Gastrocnemius medialis (tissue), 4 donors: Measurements from ENCODE around the gene LITAFD. TPM values are rescaled to one million over a fixed set of nuclear protein-coding genes. Genes with fewer than 3 reads are reported as not detected.
A peak's percentile ranks its signal among the peaks of the same experiment; 100 is the strongest.
"Not testable (repeated sequence)": the region's sequence is repeated elsewhere in the genome, so short reads cannot be mapped to it uniquely, and the experiment has no call there.

Experiments
- ATAC-seq, 2 donors: fragments of 150-250 bp; one replicate each; pipeline ENCODE4 v1.9.1; 2016
- DNase-seq, 2 donors: peaks; one replicate each; pipeline ENCODE4 v3.0.0-alpha.2; 2019
- H3K27ac ChIP-seq, 4 donors: fragments of 200-600 bp; sonication (generic); 1 replicate in 1 of 4; 2 replicates in 3 of 4; pipeline ENCODE4 v1.5.1; 2016 to 2018; ENCODE audit warnings: mild to moderate bottlenecking in 2 of 4, moderate library complexity in 1 of 4
- H3K27me3 ChIP-seq, 3 donors: fragments of 200-600 bp; sonication (generic) in 2 of 3; 1 replicate in 1 of 3; 2 replicates in 2 of 3; pipeline versions ENCODE4 v1.5.1 to v1.6.0; 2016 to 2019; ENCODE audit warnings: mild to moderate bottlenecking in 1 of 3, moderate library complexity in 1 of 3
- H3K36me3 ChIP-seq, 2 donors: fragments of 200-600 bp; sonication (generic) in 1 of 2; one replicate each; pipeline ENCODE4 v1.5.1; 2017 to 2018
- H3K4me1 ChIP-seq, 2 donors: fragments of 200-600 bp; sonication (generic) in 1 of 2; one replicate each; pipeline ENCODE4 v1.5.1; 2016 to 2017; ENCODE audit warnings: mild to moderate bottlenecking in 2 of 2
- H3K4me3 ChIP-seq, 4 donors: fragments of 200-600 bp; sonication (generic) in 3 of 4; 1 replicate in 1 of 4; 2 replicates in 3 of 4; pipeline ENCODE4 v1.5.1; 2016 to 2019; ENCODE audit warnings: mild to moderate bottlenecking in 2 of 4
- H3K9me3 ChIP-seq, 3 donors: fragments of 200-600 bp; sonication (generic) in 2 of 3; 1 replicate in 1 of 3; 2 replicates in 2 of 3; pipeline ENCODE4 v1.5.1; 2016 to 2019
- POLR2A ChIP-seq, 2 donors: fragments of 450-650 bp; IDR thresholded peaks; one replicate each; pipeline ENCODE4 v1.6.1; 2017; ENCODE audit warnings: antibody characterized with exemption in 2 of 2, mild to moderate bottlenecking in 2 of 2, moderate library complexity in 2 of 2
- in situ Hi-C, 4 donors: fragments of 200-750 bp; cut with MboI; loops; one replicate each; pipeline versions ENCODE4 v1.15.0 to v1.8.0; 2017; ENCODE audit warnings: low sequenced_read_pairs in 4 of 4
- intact Hi-C: fragments of 100-400 bp; cut with DNase I; formaldehyde crosslinking; loops from one replicate; pipeline ENCODE4 v1.15.1; 2023; ENCODE audit warnings: low total_unique reads
- total RNA-seq, 4 donors: library from RNA; depleted of rRNA; stranded (reverse); fragments of >200 nt; gene quantifications; one replicate each; pipeline versions ENCODE4 v1.1.0 to v1.2.3, GENCODE V29; 2016
- TF ChIP-seq, protein P1 (sequence below), 5 experiments: fragments of 450-650 bp in 3 of 5; fragments of 200-600 bp in 2 of 5; sonication (generic) in 2 of 5; IDR thresholded peaks in 4 of 5; conservative IDR thresholded peaks in 1 of 5; 1 replicate in 4 of 5; 2 replicates in 1 of 5; pipeline ENCODE4 v1.5.1; 2016 to 2019; ENCODE audit warnings: antibody characterized with exemption in 5 of 5, mild to moderate bottlenecking in 3 of 5, moderate library complexity in 3 of 5

LITAFD gene
- not detected for total RNA-seq

DNA sequence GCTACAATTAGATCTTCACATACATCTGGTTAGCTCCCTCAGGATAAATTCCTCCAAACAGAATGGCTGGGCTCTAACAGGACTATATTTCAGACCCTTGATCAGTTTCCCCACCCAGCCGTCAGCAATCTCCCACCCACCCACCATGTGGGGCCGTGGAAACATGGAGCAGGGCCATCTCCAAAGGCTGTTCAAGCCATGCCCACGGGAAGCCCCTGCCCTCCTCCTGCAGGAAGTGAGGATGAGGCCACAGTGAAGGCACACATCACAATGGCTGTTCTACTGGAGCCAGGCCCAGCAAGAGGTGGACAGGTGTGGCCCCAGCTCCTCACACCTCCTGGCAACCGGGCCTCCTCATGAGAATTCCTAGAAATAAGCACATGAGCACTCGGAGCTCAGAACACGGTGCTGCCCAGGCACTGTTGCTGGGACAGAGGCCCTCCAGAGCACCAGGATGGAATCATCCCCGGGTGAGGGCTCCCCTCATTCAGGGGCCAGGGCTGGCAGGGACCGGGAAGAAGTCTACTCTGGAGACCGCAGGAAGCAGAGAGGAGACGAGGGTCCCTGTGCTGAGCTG is at the start of gene LITAFD:
Gene LITAFD (plus strand): TSS at position 311 of the 577 bp plus-strand sequence. CDS start 2,005 bp downstream, outside the sequence.
- TF ChIP-seq, protein P1, sequence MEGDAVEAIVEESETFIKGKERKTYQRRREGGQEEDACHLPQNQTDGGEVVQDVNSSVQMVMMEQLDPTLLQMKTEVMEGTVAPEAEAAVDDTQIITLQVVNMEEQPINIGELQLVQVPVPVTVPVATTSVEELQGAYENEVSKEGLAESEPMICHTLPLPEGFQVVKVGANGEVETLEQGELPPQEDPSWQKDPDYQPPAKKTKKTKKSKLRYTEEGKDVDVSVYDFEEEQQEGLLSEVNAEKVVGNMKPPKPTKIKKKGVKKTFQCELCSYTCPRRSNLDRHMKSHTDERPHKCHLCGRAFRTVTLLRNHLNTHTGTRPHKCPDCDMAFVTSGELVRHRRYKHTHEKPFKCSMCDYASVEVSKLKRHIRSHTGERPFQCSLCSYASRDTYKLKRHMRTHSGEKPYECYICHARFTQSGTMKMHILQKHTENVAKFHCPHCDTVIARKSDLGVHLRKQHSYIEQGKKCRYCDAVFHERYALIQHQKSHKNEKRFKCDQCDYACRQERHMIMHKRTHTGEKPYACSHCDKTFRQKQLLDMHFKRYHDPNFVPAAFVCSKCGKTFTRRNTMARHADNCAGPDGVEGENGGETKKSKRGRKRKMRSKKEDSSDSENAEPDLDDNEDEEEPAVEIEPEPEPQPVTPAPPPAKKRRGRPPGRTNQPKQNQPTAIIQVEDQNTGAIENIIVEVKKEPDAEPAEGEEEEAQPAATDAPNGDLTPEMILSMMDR (IDR thresholded peaks at IDR 0.05 in 4 of 5, conservative IDR thresholded peaks at IDR 0.05 in 1 of 5), result no peak
- no peak for TF ChIP-seq POLR2A (IDR thresholded peaks at IDR 0.05)
- Histone ChIP-seq H3K4me3 (no peak within 1 kb of the TSS), H3K27me3 (peaks cover 0 to 8% (median 7%) of the 10 kb centered on the region in 3 donors), H3K4me1 (peaks cover 0 to 22% of the 10 kb centered on the region in 2 donors), H3K36me3 (no peaks in the 10 kb centered on the region), H3K9me3 (no peaks in the 10 kb centered on the region), H3K27ac (no peak within 1 kb of the TSS)
- in situ Hi-C loops, result loop anchor here in 3 of 4 donors (5.0 to 25.0 kb wide), 3 partner anchors 220 to 315 kb away; partner anchors contain the start of gene ABAT (in 1 of the 3)
- no peak for ATAC-seq
- no peak for DNase-seq
- intact Hi-C loops, result loop anchor here (5.0 to 10.0 kb wide), 2 partner anchors 80 to 223 kb away; no protein-coding TSS in a partner anchor

DNA sequence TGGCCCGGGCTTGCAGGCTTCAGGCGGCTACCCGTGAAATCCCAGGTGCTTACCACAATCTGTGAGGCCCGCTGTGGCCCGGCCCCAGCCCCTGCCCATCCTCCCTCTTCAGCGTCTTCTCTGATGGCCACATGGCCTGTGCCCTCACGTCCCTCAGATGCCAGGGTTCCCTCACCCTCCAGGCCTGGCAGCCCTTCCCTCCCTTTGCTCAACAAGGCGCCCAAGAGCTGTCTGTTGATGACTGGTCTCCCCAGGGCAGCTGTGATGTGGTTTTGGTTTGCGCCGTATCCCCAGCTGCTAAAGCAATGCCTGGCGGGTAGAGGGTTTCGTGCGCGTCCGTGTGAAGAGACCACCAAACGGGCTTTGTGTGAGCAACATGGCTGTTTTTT is 49.4 kb upstream of the LITAFD start:
- H3K27me3 ChIP-seq, result no peaks in the 10 kb centered on the region
- H3K27ac ChIP-seq, result no peak overlapping the region
- TF ChIP-seq, protein P1 (IDR thresholded peaks at IDR 0.05 in 4 of 5, conservative IDR thresholded peaks at IDR 0.05 in 1 of 5), result no peak
- TF ChIP-seq POLR2A (IDR thresholded peaks at IDR 0.05), result no peak
- peaks cover 0 to 25% of the 10 kb centered on the region in 2 donors for H3K36me3 ChIP-seq
- no peaks in the 10 kb centered on the region for H3K4me1 ChIP-seq
- intact Hi-C loops (no loop called here), in situ Hi-C loops (no loop called here)
- no peak for DNase-seq
- no peak for ATAC-seq
- no peaks in the 10 kb centered on the region for H3K9me3 ChIP-seq
- no peak overlapping the region for H3K4me3 ChIP-seq

DNA sequence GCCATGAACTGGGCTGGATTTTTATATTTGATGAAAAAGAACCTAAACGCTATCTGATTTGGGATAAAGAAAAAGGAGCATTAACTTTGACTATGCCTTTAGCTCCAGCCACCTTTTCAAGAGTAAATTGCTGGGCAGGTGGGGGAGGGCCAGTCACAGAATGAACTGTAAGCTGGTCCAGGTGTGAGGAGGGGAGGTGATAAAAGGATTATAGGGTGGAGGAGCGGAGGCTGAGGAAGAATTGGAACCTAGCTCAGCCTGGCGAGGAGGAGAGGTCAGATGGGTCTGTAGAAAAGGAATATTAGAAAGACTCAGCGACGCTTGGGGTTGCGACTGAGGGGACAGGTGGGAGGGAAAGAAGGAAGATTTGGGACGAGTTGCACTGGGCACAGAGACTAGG is 45.4 kb upstream of the LITAFD start:
- H3K4me3 ChIP-seq, ATAC-seq, DNase-seq, H3K27ac ChIP-seq, H3K9me3 ChIP-seq, H3K36me3 ChIP-seq, in situ Hi-C loops, H3K4me1 ChIP-seq, H3K27me3 ChIP-seq, intact Hi-C loops: not testable (repeated sequence)

DNA sequence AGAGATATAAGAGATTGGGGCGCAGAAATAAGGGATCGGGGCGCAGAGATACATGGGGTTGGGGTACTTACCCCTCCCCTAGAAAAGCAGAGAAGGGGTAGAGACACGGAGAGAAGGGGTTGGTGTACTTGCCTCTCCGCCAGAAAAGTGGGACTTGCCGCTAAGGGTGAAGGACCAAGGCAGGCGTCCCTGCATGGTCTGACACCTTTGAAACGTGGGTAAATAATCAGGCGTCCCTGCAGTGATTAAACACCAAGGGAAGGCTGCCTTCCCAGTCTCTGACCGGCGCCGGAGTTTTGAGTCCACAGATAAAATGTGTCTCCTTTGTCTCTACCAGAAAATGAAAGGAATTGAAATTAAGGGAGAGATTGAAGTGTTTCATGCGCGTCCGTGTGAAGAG is 44.6 kb upstream of the LITAFD start:
- H3K27ac ChIP-seq, H3K4me3 ChIP-seq, DNase-seq, ATAC-seq, intact Hi-C loops, H3K4me1 ChIP-seq, H3K36me3 ChIP-seq, H3K27me3 ChIP-seq, in situ Hi-C loops, H3K9me3 ChIP-seq: not testable (repeated sequence)

DNA sequence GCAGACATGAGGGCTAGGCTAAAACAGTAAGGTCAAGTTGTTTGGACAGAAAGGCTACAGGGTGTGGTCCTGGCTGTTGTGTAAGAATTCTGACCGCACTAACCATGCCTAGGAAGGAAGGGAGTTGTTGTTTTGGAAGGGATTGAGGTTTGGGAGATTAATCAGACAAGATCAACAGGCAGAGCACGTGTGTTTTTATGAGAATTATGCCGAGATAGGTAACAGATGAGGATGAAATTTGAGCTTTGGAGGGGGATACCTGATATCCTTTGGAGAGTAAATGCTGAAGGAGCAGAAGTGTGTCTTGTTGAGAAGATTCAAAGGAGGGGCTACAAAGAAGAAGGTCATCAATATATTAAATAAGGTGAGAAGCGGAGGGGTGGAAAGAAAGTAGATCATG is 40.1 kb upstream of the LITAFD start:
- in situ Hi-C loops, H3K4me1 ChIP-seq, DNase-seq, ATAC-seq, H3K9me3 ChIP-seq, H3K36me3 ChIP-seq, H3K27me3 ChIP-seq, intact Hi-C loops: not testable (repeated sequence)
- H3K4me3 ChIP-seq, result peak overlapping the region in 1 of 4 donors; percentile 27
- H3K27ac ChIP-seq, result peak overlapping the region in 3 of 4 donors; percentile 25 to 54 (median 26)

DNA sequence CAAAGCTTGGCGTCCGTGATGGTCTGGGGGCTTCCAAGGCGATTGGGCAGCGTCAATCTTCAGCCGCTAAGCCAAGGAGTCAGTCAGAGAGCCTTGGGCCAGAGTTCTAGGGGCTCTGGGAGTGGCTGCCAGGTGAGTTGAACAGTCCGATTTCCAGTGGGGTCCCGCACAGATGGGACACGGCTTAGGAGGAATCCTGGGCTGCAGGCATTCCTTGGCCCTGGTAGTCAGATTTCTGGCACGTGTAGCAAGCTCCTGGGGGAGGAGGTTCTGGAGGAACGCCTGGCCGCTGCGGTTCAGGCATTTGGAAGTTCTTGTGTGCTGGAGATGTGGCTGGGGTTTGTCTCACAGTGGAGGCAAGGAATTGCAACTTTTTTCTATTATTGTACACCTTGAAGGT is 38.9 kb upstream of the LITAFD start:
- DNase-seq, ATAC-seq, H3K4me1 ChIP-seq, H3K27ac ChIP-seq, in situ Hi-C loops, H3K27me3 ChIP-seq, H3K9me3 ChIP-seq, H3K36me3 ChIP-seq, intact Hi-C loops: not testable (repeated sequence)
- peak overlapping the region in 2 of 4 donors; percentile 9 to 27 for H3K4me3 ChIP-seq
